Measurements from ENCODE around the gene CEP70. TPM values are rescaled to one million over a fixed set of nuclear protein-coding genes. Genes with fewer than 3 reads are reported as not detected.
"Not testable (repeated sequence)": the region's sequence is repeated elsewhere in the genome, so short reads cannot be mapped to it uniquely, and the experiment has no call there.

The CEP70 gene
- polyA plus RNA-seq, 3 donors, result 0.11 TPM; not detected in 2

GRCh38 chr3:138569090-138569489 lies 25.0 kb downstream of the CEP70 start:
- TF ChIP-seq CTCF (IDR thresholded peaks at IDR 0.05), result no peak
- Histone ChIP-seq H2AFZ (ENCODE audit: insufficient read depth, low read depth, low read length, poor library complexity, severe bottlenecking) (no peak overlapping the region), H3K4me1 (ENCODE audit: control insufficient read depth in 1 of 2, insufficient read depth in 2 of 2, low read length in 2 of 2) (no peaks in the 10 kb centered on the region), H3K79me2 (ENCODE audit: insufficient read depth, low read length) (no peaks in the 10 kb centered on the region), H3K4me2 (replicated peaks; ENCODE audit: extremely low read depth, low read length, poor library complexity, severe bottlenecking) (no peak overlapping the region), H3K27me3 (ENCODE audit: control insufficient read depth in 2 of 2, insufficient read depth in 2 of 2, low read length in 2 of 2) (no peaks in the 10 kb centered on the region), H3K9me3 (replicated peaks in 1 of 2; ENCODE audit: control insufficient read depth in 1 of 2, insufficient read depth in 1 of 2, low read length in 2 of 2) (peaks cover 0 to 3% of the 10 kb centered on the region in 2 donors), H3K36me3 (replicated peaks in 1 of 2; ENCODE audit: control insufficient read depth in 1 of 2, insufficient read depth in 2 of 2, low read length in 2 of 2) (no peaks in the 10 kb centered on the region), H3K9ac (ENCODE audit: insufficient read depth, low read length, poor library complexity, severe bottlenecking) (no peak overlapping the region), H4K20me1 (ENCODE audit: insufficient read depth, low read length) (no peaks in the 10 kb centered on the region), H3K27ac (ENCODE audit: low read depth in 1 of 2, low read length in 2 of 2) (no peak overlapping the region), H3K4me3 (replicated peaks in 1 of 3; ENCODE audit: low read depth in 2 of 3, low read length in 3 of 3) (no peak overlapping the region)
- intact Hi-C loops (cut with micrococcal nuclease), result no loop called here
- WGBS (ENCODE audit: insufficient coverage), result 88% methylated on average over 1 of the region's 2 CpGs
- H3K4me3 Mint-ChIP-seq, result no peak overlapping the region
- no peaks in the 10 kb centered on the region for H3K4me1 Mint-ChIP-seq
- peaks cover 4 to 14% (median 8%) of the 10 kb centered on the region in 7 donors for H3K9me3 Mint-ChIP-seq
- peaks cover 0 to 1% (median 0%) of the 10 kb centered on the region in 3 donors for H3K27me3 Mint-ChIP-seq (ENCODE audit: low read depth in 3 of 3)
- DNase-seq, result no peak
- H3K36me3 Mint-ChIP-seq, result peaks cover 2 to 18% of the 10 kb centered on the region in 2 donors
- no peak overlapping the region for H3K27ac Mint-ChIP-seq

- H3K27me3 Mint-ChIP-seq (ENCODE audit: low read depth in 3 of 3), result peaks cover 0 to 1% (median 0%) of the 10 kb centered on the region in 3 donors
- Histone ChIP-seq H3K79me2 (ENCODE audit: insufficient read depth, low read length) (no peaks in the 10 kb centered on the region), H3K9ac (ENCODE audit: insufficient read depth, low read length, poor library complexity, severe bottlenecking) (no peak overlapping the region), H3K27ac (ENCODE audit: low read depth in 1 of 2, low read length in 2 of 2) (no peak overlapping the region), H3K9me3 (replicated peaks in 1 of 2; ENCODE audit: control insufficient read depth in 1 of 2, insufficient read depth in 1 of 2, low read length in 2 of 2) (no peaks in the 10 kb centered on the region), H3K27me3 (ENCODE audit: control insufficient read depth in 2 of 2, insufficient read depth in 2 of 2, low read length in 2 of 2) (no peaks in the 10 kb centered on the region), H3K4me2 (replicated peaks; ENCODE audit: extremely low read depth, low read length, poor library complexity, severe bottlenecking) (no peak overlapping the region), H3K36me3 (replicated peaks in 1 of 2; ENCODE audit: control insufficient read depth in 1 of 2, insufficient read depth in 2 of 2, low read length in 2 of 2) (no peaks in the 10 kb centered on the region), H2AFZ (ENCODE audit: insufficient read depth, low read depth, low read length, poor library complexity, severe bottlenecking) (no peak overlapping the region), H3K4me1 (ENCODE audit: control insufficient read depth in 1 of 2, insufficient read depth in 2 of 2, low read length in 2 of 2) (no peaks in the 10 kb centered on the region), H4K20me1 (ENCODE audit: insufficient read depth, low read length) (no peaks in the 10 kb centered on the region), H3K4me3 (replicated peaks in 1 of 3; ENCODE audit: low read depth in 2 of 3, low read length in 3 of 3) (no peak overlapping the region)
- H3K9me3 Mint-ChIP-seq, result peaks cover 0 to 11% (median 2%) of the 10 kb centered on the region in 7 donors
- no peak for DNase-seq
- H3K36me3 Mint-ChIP-seq, result peaks cover 3 to 8% of the 10 kb centered on the region in 2 donors
- intact Hi-C loops (cut with micrococcal nuclease), result no loop called here
- H3K4me3 Mint-ChIP-seq, result no peak overlapping the region
- no peak for TF ChIP-seq CTCF (IDR thresholded peaks at IDR 0.05)
- no peaks in the 10 kb centered on the region for H3K4me1 Mint-ChIP-seq
- H3K27ac Mint-ChIP-seq, result no peak overlapping the region
Measured at GRCh38 chr3:138567403-138567802, 26.7 kb downstream of the CEP70 start.

GRCh38 chr3:138566293-138566692 lies 27.8 kb downstream of the CEP70 start:
- H3K27me3 ChIP-seq (ENCODE audit: control insufficient read depth in 2 of 2, insufficient read depth in 2 of 2, low read length in 2 of 2); H3K79me2 ChIP-seq (ENCODE audit: insufficient read depth, low read length); H3K4me2 ChIP-seq (replicated peaks; ENCODE audit: extremely low read depth, low read length, poor library complexity, severe bottlenecking); H3K9ac ChIP-seq (ENCODE audit: insufficient read depth, low read length, poor library complexity, severe bottlenecking); H3K4me1 ChIP-seq (ENCODE audit: control insufficient read depth in 1 of 2, insufficient read depth in 2 of 2, low read length in 2 of 2); H3K4me3 ChIP-seq (replicated peaks in 1 of 3; ENCODE audit: low read depth in 2 of 3, low read length in 3 of 3); H3K36me3 ChIP-seq (replicated peaks in 1 of 2; ENCODE audit: control insufficient read depth in 1 of 2, insufficient read depth in 2 of 2, low read length in 2 of 2); H3K27me3 Mint-ChIP-seq (ENCODE audit: low read depth in 3 of 3); H3K27ac Mint-ChIP-seq; H3K4me1 Mint-ChIP-seq; H3K27ac ChIP-seq (ENCODE audit: low read depth in 1 of 2, low read length in 2 of 2); DNase-seq; H3K36me3 Mint-ChIP-seq; H4K20me1 ChIP-seq (ENCODE audit: insufficient read depth, low read length); H3K4me3 Mint-ChIP-seq; H3K9me3 ChIP-seq (replicated peaks in 1 of 2; ENCODE audit: control insufficient read depth in 1 of 2, insufficient read depth in 1 of 2, low read length in 2 of 2); intact Hi-C loops (cut with micrococcal nuclease); H2AFZ ChIP-seq (ENCODE audit: insufficient read depth, low read depth, low read length, poor library complexity, severe bottlenecking): not testable (repeated sequence)
- WGBS (ENCODE audit: insufficient coverage), result 100% methylated on average over 1 of the region's 2 CpGs
- H3K9me3 Mint-ChIP-seq, result peaks cover 3 to 15% (median 7%) of the 10 kb centered on the region in 7 donors
